Measurements from ENCODE around the gene EVC. TPM values are rescaled to one million over a fixed set of nuclear protein-coding genes. Genes with fewer than 3 reads are reported as not detected.

The EVC gene
- total RNA-seq, 1 donor from 2014 or later, result 39.8 TPM

DNA sequence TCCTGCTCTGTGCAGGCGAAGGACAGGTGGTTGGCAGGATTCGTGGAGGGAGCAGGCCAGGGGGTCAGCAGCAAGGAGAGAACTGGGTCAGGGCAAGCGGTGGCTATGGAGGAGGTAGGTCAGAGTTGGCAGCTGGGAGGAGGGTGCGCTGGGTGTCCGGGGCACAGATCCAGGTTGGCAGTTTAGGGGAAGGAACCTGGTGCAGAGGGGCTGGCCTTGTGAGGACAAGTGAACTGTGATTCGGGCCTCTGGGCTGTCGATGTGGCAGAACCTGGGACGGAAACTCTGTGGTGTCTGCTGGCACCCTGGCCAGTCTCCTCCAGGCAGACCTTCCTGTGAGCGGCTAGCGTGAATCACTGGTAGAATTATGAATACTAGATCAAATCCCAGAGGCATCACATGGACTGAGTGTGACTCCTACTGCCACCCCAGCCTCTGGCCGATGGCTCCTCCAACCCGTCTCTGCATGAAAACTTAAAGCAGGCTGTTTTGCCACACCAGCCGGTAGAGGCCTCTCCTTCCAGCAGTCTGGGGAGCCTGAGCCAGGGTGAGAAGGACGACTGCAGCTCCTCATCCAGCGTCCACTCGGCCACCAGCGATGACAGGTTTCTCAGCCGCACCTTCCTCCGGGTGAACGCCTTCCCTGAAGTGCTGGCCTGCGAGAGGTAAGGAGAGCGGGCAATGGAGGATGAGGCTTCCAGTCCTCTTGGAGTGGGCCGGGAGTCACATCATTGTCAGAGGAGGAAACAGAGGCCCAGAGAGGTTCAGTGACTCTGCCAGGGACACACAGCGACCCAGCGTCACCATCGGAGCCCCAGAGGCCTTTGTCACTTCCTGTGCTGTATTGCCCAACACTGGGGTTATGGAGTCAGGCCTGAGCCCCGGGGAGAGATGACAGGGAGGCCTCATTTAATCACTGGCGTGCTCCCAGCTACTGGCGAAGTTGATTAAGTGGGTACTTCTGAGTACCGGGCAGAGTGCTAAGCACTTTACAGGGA, 20.3 kb downstream of the EVC start:
- no peak overlapping the region for H3K27ac Mint-ChIP-seq (ENCODE audit: unreplicated experiment)
- no peak overlapping the region for H3K4me3 Mint-ChIP-seq (ENCODE audit: unreplicated experiment)
- peaks cover 9% of the 10 kb centered on the region for H3K4me1 Mint-ChIP-seq (ENCODE audit: low read depth)
- H3K36me3 Mint-ChIP-seq (ENCODE audit: low read depth), result peaks cover 35% of the 10 kb centered on the region
- DNase-seq (ENCODE audit: low spot score), result no peak
- no peaks in the 10 kb centered on the region for H3K9me3 Mint-ChIP-seq (ENCODE audit: low read depth)
- no peaks in the 10 kb centered on the region for H3K27me3 Mint-ChIP-seq (ENCODE audit: low read depth)
- no peak for TF ChIP-seq CTCF (IDR thresholded peaks at IDR 0.05)

DNA sequence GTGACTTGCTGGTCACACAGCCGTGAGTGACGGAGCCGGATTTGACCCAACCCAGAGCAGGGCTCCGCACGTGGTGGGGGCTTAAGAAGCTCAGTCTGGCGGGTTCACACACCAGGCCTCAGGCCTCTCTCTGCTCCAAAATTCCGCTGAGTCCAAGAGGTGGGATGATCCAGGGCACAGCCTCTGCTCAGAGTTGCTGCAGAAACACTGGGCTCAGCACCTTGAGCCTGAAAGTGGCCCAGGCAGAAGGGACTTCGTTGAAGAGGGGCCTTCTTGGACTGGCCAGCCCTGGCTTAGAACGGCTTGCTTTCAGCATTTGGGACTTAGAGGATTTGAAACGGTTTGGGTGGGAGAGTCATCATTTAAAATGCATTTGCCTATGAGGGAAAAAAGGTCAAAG, 21.2 kb downstream of the EVC start:
- no peaks in the 10 kb centered on the region for H3K27me3 Mint-ChIP-seq (ENCODE audit: low read depth)
- no peak overlapping the region for H3K27ac Mint-ChIP-seq (ENCODE audit: unreplicated experiment)
- H3K4me3 Mint-ChIP-seq (ENCODE audit: unreplicated experiment), result no peak overlapping the region
- no peaks in the 10 kb centered on the region for H3K9me3 Mint-ChIP-seq (ENCODE audit: low read depth)
- peaks cover 42% of the 10 kb centered on the region for H3K36me3 Mint-ChIP-seq (ENCODE audit: low read depth)
- TF ChIP-seq CTCF (IDR thresholded peaks at IDR 0.05), result no peak
- peaks cover 9% of the 10 kb centered on the region for H3K4me1 Mint-ChIP-seq (ENCODE audit: low read depth)
- no peak for DNase-seq (ENCODE audit: low spot score)

- Mint-ChIP-seq H3K36me3 (ENCODE audit: low read depth) (peaks cover 39% of the 10 kb centered on the region), H3K27me3 (ENCODE audit: low read depth) (no peaks in the 10 kb centered on the region), H3K4me3 (ENCODE audit: unreplicated experiment) (no peak overlapping the region), H3K4me1 (ENCODE audit: low read depth) (no peaks in the 10 kb centered on the region), H3K27ac (ENCODE audit: unreplicated experiment) (peak overlapping the region; percentile 36), H3K9me3 (ENCODE audit: low read depth) (no peaks in the 10 kb centered on the region)
- DNase-seq (ENCODE audit: low spot score), result no peak
- TF ChIP-seq CTCF (IDR thresholded peaks at IDR 0.05), result no peak
Measured at GRCh38 chr4:5734853-5735252, 23.9 kb downstream of the EVC start.

DNA sequence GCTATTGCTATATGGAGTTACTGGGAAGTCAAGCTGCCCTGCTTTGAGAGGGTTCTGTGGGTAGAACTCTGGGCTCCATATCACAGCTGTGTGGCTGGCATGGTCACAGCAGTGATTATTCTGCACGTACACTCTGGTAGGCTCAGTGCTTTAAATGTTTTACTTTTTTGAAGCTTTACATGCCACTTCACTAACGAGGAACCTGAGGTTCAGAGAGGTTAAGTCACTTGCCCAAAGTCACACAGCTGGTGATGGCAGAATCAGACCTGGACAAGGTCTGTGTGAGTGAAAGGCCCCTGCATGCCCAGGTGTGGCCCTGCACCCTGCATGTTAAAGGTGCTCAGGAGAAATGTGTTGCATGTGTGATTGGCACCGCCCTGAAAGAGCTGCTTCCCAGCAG, 24.5 kb downstream of the EVC start:
- Mint-ChIP-seq H3K4me3 (ENCODE audit: unreplicated experiment) (no peak overlapping the region), H3K9me3 (ENCODE audit: low read depth) (no peaks in the 10 kb centered on the region), H3K27me3 (ENCODE audit: low read depth) (no peaks in the 10 kb centered on the region), H3K27ac (ENCODE audit: unreplicated experiment) (no peak overlapping the region), H3K4me1 (ENCODE audit: low read depth) (no peaks in the 10 kb centered on the region), H3K36me3 (ENCODE audit: low read depth) (peaks cover 39% of the 10 kb centered on the region)
- no peak for DNase-seq (ENCODE audit: low spot score)
- TF ChIP-seq CTCF (IDR thresholded peaks at IDR 0.05), result no peak

DNA sequence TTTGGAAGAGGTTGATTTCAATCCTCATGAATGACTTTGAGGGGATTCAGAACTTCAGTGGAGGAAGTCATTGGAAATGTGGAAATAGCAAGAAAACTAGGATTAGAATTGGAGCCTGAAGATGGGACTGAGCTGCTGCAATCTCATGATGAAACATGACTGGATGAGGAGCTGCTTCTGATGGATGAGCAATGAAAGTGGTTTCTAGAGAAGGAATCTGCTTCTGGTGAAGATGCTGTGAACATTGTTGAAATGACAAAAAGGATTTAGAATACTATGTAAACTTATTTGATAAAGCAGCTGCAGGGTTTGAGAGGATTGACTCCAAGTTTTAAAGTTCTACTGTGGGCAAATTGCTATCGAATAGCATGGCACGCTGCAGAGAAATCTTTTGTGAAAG, 27.1 kb downstream of the EVC start:
- Mint-ChIP-seq H3K9me3 (ENCODE audit: low read depth) (no peaks in the 10 kb centered on the region), H3K36me3 (ENCODE audit: low read depth) (peaks cover 36% of the 10 kb centered on the region), H3K27ac (ENCODE audit: unreplicated experiment) (no peak overlapping the region), H3K27me3 (ENCODE audit: low read depth) (no peaks in the 10 kb centered on the region), H3K4me3 (ENCODE audit: unreplicated experiment) (no peak overlapping the region), H3K4me1 (ENCODE audit: low read depth) (no peaks in the 10 kb centered on the region)
- DNase-seq (ENCODE audit: low spot score), result no peak
- no peak for TF ChIP-seq CTCF (IDR thresholded peaks at IDR 0.05)

Measured in chondrocyte (in vitro differentiated cells).